B cell (primary cell): ENCODE data around the gene ADAMTS10.

Source experiments
- EZH2 ChIP-seq: IDR thresholded peaks from 2 replicates; pipeline ENCODE4 v1.6.1; 2012; ENCODE audit warnings: borderline replicate concordance, low read depth, mild to moderate bottlenecking, moderate library complexity, low read length; ENCODE audit not compliant: insufficient read depth, poor library complexity, severe bottlenecking
- TF ChIP-seq, protein P1 (sequence below): fragments of 200-600 bp; IDR thresholded peaks from one replicate; pipeline ENCODE4 v1.8.0; 2022; ENCODE audit warnings: antibody characterized with exemption, mild to moderate bottlenecking

DNA sequence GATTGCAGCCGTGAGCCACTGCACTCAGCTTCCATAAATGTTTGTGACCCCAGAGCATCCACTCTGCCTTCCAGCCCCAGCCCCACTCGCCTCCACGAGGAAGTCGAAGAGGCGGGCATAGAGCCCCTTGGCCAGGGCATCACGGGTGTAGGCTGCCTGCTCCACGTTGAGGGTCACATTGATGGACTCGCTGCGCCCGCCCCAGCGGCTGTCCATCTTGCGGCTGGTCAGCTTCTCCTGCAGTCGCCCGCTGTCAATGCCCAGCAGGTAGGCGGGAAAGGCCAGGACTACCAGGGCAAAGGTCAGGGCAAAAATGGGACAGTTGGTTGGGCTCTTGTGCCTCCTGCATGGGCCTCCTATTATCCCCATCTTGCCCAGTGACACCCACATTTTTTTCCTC, 60.4 kb downstream of the ADAMTS10 start:
- TF ChIP-seq, protein P1, sequence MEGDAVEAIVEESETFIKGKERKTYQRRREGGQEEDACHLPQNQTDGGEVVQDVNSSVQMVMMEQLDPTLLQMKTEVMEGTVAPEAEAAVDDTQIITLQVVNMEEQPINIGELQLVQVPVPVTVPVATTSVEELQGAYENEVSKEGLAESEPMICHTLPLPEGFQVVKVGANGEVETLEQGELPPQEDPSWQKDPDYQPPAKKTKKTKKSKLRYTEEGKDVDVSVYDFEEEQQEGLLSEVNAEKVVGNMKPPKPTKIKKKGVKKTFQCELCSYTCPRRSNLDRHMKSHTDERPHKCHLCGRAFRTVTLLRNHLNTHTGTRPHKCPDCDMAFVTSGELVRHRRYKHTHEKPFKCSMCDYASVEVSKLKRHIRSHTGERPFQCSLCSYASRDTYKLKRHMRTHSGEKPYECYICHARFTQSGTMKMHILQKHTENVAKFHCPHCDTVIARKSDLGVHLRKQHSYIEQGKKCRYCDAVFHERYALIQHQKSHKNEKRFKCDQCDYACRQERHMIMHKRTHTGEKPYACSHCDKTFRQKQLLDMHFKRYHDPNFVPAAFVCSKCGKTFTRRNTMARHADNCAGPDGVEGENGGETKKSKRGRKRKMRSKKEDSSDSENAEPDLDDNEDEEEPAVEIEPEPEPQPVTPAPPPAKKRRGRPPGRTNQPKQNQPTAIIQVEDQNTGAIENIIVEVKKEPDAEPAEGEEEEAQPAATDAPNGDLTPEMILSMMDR = no peak
- TF ChIP-seq EZH2 = no peak
